GM20000 (cell line): ENCODE data around the gene ANKS1B.

Source experiments
- DNase-seq: peaks from one replicate; pipeline ENCODE4 v3.0.0; 2012; ENCODE audit warnings: low spot score
- TF ChIP-seq, protein P1 (sequence below): IDR thresholded peaks from 2 replicates; pipeline ENCODE4 v1.5.1; 2012; ENCODE audit warnings: mild to moderate bottlenecking, control low read depth; ENCODE audit errors: extremely low read depth, missing control alignments

The ANKS1B gene

DNA sequence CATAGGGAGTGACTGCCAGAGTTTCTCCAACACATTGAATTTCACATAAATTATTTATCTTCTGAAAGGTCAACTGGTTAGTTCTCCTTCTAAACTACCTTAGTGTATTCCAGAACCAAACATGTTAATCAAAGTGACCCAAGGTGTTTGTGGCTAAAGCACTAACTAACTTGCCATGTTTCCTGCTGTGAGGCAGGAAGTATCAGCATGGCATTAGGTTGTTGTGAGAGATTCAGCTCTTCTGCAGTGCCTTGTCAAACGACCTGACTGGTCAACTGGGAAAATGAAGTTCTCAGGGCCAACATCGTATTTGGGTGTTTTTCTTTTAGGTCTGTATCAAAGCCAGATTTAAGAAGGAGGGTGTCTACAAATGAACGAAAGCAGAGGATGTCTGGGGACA is 891.6 kb downstream of the ANKS1B start:
- DNase-seq = no peak
- TF ChIP-seq, protein P1, sequence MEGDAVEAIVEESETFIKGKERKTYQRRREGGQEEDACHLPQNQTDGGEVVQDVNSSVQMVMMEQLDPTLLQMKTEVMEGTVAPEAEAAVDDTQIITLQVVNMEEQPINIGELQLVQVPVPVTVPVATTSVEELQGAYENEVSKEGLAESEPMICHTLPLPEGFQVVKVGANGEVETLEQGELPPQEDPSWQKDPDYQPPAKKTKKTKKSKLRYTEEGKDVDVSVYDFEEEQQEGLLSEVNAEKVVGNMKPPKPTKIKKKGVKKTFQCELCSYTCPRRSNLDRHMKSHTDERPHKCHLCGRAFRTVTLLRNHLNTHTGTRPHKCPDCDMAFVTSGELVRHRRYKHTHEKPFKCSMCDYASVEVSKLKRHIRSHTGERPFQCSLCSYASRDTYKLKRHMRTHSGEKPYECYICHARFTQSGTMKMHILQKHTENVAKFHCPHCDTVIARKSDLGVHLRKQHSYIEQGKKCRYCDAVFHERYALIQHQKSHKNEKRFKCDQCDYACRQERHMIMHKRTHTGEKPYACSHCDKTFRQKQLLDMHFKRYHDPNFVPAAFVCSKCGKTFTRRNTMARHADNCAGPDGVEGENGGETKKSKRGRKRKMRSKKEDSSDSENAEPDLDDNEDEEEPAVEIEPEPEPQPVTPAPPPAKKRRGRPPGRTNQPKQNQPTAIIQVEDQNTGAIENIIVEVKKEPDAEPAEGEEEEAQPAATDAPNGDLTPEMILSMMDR = no peak

DNA sequence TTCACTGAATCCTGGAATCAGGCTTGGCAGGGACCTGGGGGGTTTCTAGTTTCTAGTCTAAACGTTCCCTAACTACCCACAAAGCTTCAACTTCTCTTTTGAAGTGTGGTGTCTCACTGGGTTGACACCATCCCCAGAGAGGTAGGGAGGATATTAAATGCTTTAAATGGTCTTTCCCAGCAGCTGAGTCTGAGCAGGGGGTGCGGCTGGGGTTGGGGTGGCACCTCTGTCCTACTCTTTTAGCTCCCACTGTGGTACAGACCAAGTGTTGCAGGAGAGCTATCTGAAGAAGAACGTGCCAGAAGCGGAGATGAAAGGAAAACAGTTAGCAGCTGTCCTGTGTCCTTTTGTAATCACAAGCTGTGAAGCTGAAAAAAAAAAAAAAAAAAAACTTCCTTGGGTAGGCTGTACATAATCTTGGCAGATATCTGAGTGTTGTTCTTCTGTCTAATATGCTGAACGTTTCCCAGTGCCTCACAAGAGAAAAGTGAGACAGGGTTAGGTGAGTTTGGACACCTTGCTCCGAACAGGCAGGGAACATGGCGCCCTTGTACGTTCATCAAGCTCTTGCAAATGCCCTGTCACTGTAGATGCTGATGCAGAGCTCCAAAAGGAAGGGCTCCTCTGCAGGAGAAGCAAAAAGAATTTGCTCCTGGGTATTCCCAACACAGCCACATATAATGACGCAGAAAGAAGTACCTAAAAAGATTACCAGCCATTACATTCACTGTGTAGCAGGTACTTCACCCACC is 892.5 kb downstream of the ANKS1B start:
- TF ChIP-seq, protein P1 = no peak

DNA sequence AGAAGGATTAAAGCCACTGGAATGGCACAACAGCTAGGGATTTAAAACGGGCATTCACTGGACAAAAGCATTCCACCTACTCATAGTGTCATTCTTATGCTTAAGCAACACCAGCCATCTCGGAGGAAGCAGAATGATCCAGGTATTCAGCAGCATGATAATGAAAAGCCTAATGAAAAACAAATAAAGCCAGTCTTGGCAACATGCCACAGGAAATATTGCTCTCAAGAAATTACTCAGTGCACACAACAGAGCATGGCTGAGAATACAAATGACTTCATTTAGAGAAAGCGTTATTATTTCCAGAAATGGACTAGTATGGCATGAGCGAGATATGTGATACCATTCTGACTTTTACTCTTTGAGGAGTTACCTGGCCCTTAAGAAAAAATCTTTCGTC is 897.5 kb downstream of the ANKS1B start:
- DNase-seq = no peak
- TF ChIP-seq, protein P1 = no peak

More for the DNA sequence above, 892.5 kb downstream of the ANKS1B start:
- no peak for DNase-seq

DNA sequence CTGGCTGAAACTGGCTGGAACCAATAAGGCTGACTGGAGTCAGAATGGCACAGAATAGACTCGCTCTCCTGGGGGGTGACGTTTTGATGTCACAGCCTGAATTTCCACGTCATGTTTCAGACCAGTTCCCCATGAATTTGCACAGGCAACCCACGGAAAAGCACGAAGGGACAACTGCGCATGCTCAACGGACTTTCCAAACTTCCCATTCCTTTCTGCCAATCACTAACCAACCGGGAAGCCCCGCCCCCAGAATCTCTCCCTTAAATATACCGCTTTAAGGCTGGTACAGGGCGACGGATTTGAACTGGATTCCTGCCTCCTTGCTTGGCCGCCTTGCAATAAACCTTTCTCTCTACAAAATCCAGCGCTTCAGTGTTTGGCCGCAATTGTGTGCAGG is 904.9 kb downstream of the ANKS1B start:
- DNase-seq = no peak
- TF ChIP-seq, protein P1 = no peak

DNA sequence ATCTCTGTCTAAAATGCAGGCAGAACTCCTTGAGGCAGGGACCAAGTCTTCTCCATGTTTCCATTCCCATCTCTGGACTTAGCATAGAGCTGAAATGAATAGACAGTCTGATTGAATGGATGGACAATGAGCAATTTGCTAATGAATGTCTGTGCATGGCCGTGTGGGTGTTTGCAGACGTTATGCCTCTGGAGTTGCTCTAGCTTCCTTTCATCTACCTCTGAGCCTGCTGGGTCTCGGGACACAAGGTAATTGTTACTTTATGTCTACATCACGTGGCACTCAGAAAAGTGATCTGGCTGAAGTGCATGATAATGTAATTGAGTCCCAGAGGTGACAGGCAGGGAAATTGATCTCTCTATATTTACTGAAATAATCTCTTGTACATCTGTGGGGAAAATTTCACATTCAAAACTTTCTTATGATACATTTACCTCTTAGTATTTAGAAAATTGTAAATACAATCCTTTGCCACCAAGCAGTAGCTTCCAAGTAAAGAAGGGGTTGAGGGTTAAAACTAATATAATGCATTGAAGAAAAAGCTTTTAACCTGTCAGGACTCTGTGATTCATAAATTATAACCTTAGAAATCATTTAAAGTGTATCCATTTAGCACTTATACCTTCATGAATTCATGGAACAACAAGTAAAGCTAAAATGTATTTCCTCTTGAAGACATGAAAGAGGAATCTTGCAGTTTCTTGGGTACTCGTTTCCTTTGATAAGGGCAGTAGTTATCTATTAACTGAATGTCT is 915.6 kb downstream of the ANKS1B start:
- DNase-seq = no peak
- TF ChIP-seq, protein P1 = no peak

DNA sequence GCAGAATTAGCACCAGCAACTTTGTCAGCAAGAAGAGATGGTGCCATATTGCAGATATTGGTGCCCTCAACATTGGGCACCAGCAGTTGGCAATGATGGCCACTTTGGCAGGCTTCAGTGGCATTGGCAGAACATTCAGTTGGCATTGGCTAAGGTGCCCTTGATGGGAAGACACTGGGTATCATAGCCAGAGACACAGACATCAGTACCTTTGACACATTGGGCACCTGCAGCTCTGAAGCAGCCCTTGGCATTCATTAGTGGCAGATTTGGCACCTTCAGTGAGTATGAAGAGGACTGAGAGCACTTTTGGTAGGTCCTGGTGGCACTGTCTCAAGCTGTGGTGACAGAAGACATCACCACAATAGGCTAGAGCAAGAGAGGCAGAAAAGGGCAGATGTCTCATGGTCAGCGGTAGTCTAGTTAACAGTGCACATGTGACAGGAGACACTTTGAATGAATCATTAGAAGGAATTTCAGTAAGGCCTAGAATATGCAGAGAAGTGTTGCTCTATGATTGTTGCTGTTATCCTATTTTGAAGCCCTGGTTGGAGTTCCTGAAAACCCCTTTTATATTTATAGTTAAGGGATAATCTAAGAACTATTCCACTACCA is 917.5 kb downstream of the ANKS1B start:
- TF ChIP-seq, protein P1 = no peak
- no peak for DNase-seq

DNA sequence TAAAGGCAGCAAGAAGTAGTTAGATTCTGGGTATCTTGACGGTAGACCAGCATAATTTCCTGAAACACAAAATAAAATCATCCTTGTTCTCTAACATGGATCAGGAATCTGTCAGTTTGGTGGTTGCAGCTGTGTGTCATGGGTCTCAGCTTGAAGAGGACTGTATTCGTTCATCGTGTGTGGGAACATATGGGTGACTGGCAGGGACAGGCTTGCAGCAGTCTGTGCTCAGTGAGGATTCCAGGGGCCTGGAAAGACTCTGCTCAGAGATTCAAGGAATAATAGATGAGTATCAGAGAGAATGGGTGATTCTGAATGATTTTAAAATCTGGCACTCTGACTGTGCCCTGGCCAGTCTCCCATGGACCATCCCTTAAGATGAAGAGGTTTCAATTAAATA is 918.0 kb downstream of the ANKS1B start:
- TF ChIP-seq, protein P1 = no peak
- no peak for DNase-seq
